ENCODE data around the gene WWOX. TPM values are rescaled to one million over a fixed set of nuclear protein-coding genes. Genes with fewer than 3 reads are reported as not detected.

The WWOX gene
- total RNA-seq, 1 donor: 24.2 TPM

GRCh38 chr16:78431004-78431670 is 331.7 kb downstream of the WWOX start:
- DNase-seq (ENCODE audit: low read depth): no peak
- TF ChIP-seq CTCF (IDR thresholded peaks at IDR 0.05; ENCODE audit: insufficient read depth, low read length): no peak
- no peak overlapping the region for H3K4me3 ChIP-seq (ENCODE audit: low read depth, low read length)

GRCh38 chr16:78431701-78432100 is 332.2 kb downstream of the WWOX start:
- H3K4me3 ChIP-seq (ENCODE audit: low read depth, low read length): no peak overlapping the region
- TF ChIP-seq CTCF (IDR thresholded peaks at IDR 0.05; ENCODE audit: insufficient read depth, low read length): no peak
- no peak for DNase-seq (ENCODE audit: low read depth)

GRCh38 chr16:78432451-78432850 is 333.0 kb downstream of the WWOX start:
- no peak for TF ChIP-seq CTCF (IDR thresholded peaks at IDR 0.05; ENCODE audit: insufficient read depth, low read length)
- no peak overlapping the region for H3K4me3 ChIP-seq (ENCODE audit: low read depth, low read length)
- no peak for DNase-seq (ENCODE audit: low read depth)

- TF ChIP-seq CTCF (IDR thresholded peaks at IDR 0.05; ENCODE audit: insufficient read depth, low read length): no peak
- no peak for DNase-seq (ENCODE audit: low read depth)
- H3K4me3 ChIP-seq (ENCODE audit: low read depth, low read length): no peak overlapping the region
These were observed 333.7 kb downstream of the WWOX start for GRCh38 chr16:78433116-78433515.

GRCh38 chr16:78434401-78434800 is 334.9 kb downstream of the WWOX start:
- no peak for TF ChIP-seq CTCF (IDR thresholded peaks at IDR 0.05; ENCODE audit: insufficient read depth, low read length)
- DNase-seq (ENCODE audit: low read depth): no peak
- H3K4me3 ChIP-seq (ENCODE audit: low read depth, low read length): no peak overlapping the region

- no peak for DNase-seq (ENCODE audit: low read depth)
- no peak overlapping the region for H3K4me3 ChIP-seq (ENCODE audit: low read depth, low read length)
- TF ChIP-seq CTCF (IDR thresholded peaks at IDR 0.05; ENCODE audit: insufficient read depth, low read length): no peak
These were observed 335.8 kb downstream of the WWOX start for GRCh38 chr16:78435260-78435659.

- no peak for TF ChIP-seq CTCF (IDR thresholded peaks at IDR 0.05; ENCODE audit: insufficient read depth, low read length)
- no peak for DNase-seq (ENCODE audit: low read depth)
- H3K4me3 ChIP-seq (ENCODE audit: low read depth, low read length): no peak overlapping the region
These were observed 336.6 kb downstream of the WWOX start for GRCh38 chr16:78436023-78436422.
